Esophagus muscularis mucosa (tissue), 4 donors: Measurements from ENCODE around the gene NOL3. TPM values are rescaled to one million over a fixed set of nuclear protein-coding genes. Genes with fewer than 3 reads are reported as not detected.

Source experiments
- DNase-seq: peaks from one replicate; pipeline ENCODE4 v3.0.0-alpha.2; 2017; ENCODE audit errors: extremely low spot score
- H3K27ac ChIP-seq, 4 donors: fragments of 200-600 bp; sonication (generic); replicated peaks in 1 of 4; 1 replicate in 3 of 4; 2 replicates in 1 of 4; pipeline ENCODE4 v1.5.1; 2016 to 2019; ENCODE audit warnings: mild to moderate bottlenecking in 1 of 4
- H3K27me3 ChIP-seq, 4 donors: fragments of 200-600 bp; sonication (generic); one replicate each; pipeline versions ENCODE4 v1.5.1 to v1.6.0; 2016 to 2019
- H3K36me3 ChIP-seq, 4 donors: fragments of 200-600 bp; sonication (generic); one replicate each; pipeline ENCODE4 v1.5.1; 2016 to 2019
- H3K4me1 ChIP-seq, 4 donors: fragments of 200-600 bp; sonication (generic); one replicate each; pipeline ENCODE4 v1.5.1; 2016 to 2019
- H3K4me3 ChIP-seq, 4 donors: fragments of 200-600 bp; sonication (generic); 1 replicate in 2 of 4; 2 replicates in 2 of 4; pipeline ENCODE4 v1.5.1; 2016 to 2019; ENCODE audit warnings: mild to moderate bottlenecking in 4 of 4, moderate library complexity in 1 of 4
- H3K9me3 ChIP-seq, 4 donors: fragments of 200-600 bp; sonication (generic); 1 replicate in 3 of 4; 2 replicates in 1 of 4; pipeline ENCODE4 v1.5.1; 2016 to 2019
- CTCF ChIP-seq, 3 experiments: fragments of 200-600 bp in 2 of 3; fragments of 450-650 bp in 1 of 3; sonication (generic) in 2 of 3; IDR thresholded peaks; one replicate each; pipeline ENCODE4 v1.5.1; 2017 to 2019; ENCODE audit warnings: antibody characterized with exemption in 3 of 3, mild to moderate bottlenecking in 2 of 3, moderate library complexity in 1 of 3
- EP300 ChIP-seq: sonication (generic); formaldehyde crosslinking; IDR thresholded peaks from one replicate; pipeline ENCODE4 v1.6.1; 2017; ENCODE audit warnings: antibody characterized with exemption
- POLR2A ChIP-seq: fragments of 450-650 bp; IDR thresholded peaks from one replicate; pipeline ENCODE4 v1.6.1; 2017; ENCODE audit warnings: antibody characterized with exemption, moderate library complexity, mild to moderate bottlenecking, low read depth
- POLR2AphosphoS5 ChIP-seq, 2 donors: sonication (generic); formaldehyde crosslinking; IDR thresholded peaks; one replicate each; pipeline ENCODE4 v1.6.1; 2017; ENCODE audit warnings: antibody characterized with exemption in 2 of 2
- WGBS: methylation state at CpG from one replicate; pipeline ENCODE4 v1.1.5; 2018; 5-methylcytosine and 5-hydroxymethylcytosine counted together
- intact Hi-C: fragments of 100-400 bp; cut with DNase I; formaldehyde crosslinking; loops from one replicate; pipeline ENCODE4 v1.15.1; 2023
- total RNA-seq, 4 donors: library from RNA; depleted of rRNA; stranded (reverse); fragments of >200 nt; gene quantifications; one replicate each; pipeline versions ENCODE4 v1.1.0 to v1.2.1, GENCODE V29; 2016

NOL3 gene
- total RNA-seq, 4 donors from 2014 or later: 40.6 to 58.2 (median 45.4) TPM

- Histone ChIP-seq H3K27me3 (no peaks in the 10 kb centered on the region), H3K4me1 (peaks cover 7 to 26% (median 23%) of the 10 kb centered on the region in 4 donors), H3K27ac (no peak overlapping the region), H3K4me3 (no peak overlapping the region), H3K36me3 (peaks cover 18 to 68% (median 60%) of the 10 kb centered on the region in 4 donors), H3K9me3 (no peaks in the 10 kb centered on the region)
- intact Hi-C loops: no loop called here
- 96% methylated on average over 22 of the region's 40 CpGs for WGBS
- TF ChIP-seq CTCF (IDR thresholded peaks at IDR 0.05) (no peak), POLR2AphosphoS5 (IDR thresholded peaks at IDR 0.05) (no peak), POLR2A (no peak), EP300 (no peak)
- no peak for DNase-seq
Measured at GRCh38 chr16:67201411-67202345, 31.3 kb downstream of the NOL3 start.

- peaks cover 7 to 25% (median 23%) of the 10 kb centered on the region in 4 donors for H3K4me1 ChIP-seq
- H3K27me3 ChIP-seq: no peaks in the 10 kb centered on the region
- no peak overlapping the region for H3K4me3 ChIP-seq
- DNase-seq: no peak
- no peaks in the 10 kb centered on the region for H3K9me3 ChIP-seq
- peaks cover 10 to 63% (median 54%) of the 10 kb centered on the region in 4 donors for H3K36me3 ChIP-seq
- intact Hi-C loops: no loop called here
- TF ChIP-seq EP300 (no peak), CTCF (IDR thresholded peaks at IDR 0.05) (no peak), POLR2A (no peak), POLR2AphosphoS5 (IDR thresholded peaks at IDR 0.05) (no peak)
- H3K27ac ChIP-seq: no peak overlapping the region
- no CpG with 5 or more reads among the region's 12 CpGs for WGBS
Measured at GRCh38 chr16:67202426-67202825, 32.1 kb downstream of the NOL3 start.

- intact Hi-C loops: no loop called here
- no peak for TF ChIP-seq CTCF (IDR thresholded peaks at IDR 0.05)
- 85% methylated on average over 12 of the region's 23 CpGs for WGBS
- peaks cover 7 to 63% (median 48%) of the 10 kb centered on the region in 4 donors for H3K36me3 ChIP-seq
- H3K27me3 ChIP-seq: no peaks in the 10 kb centered on the region
- H3K4me1 ChIP-seq: peaks cover 7 to 20% (median 19%) of the 10 kb centered on the region in 4 donors
- H3K4me3 ChIP-seq: no peak overlapping the region
- no peaks in the 10 kb centered on the region for H3K9me3 ChIP-seq
- H3K27ac ChIP-seq: no peak overlapping the region
- DNase-seq: no peak
Measured at GRCh38 chr16:67202956-67203493, 32.7 kb downstream of the NOL3 start.

GRCh38 chr16:67204076-67204475 lies 33.7 kb downstream of the NOL3 start:
- intact Hi-C loops: no loop called here
- Histone ChIP-seq H3K9me3 (no peaks in the 10 kb centered on the region), H3K36me3 (peaks cover 7 to 55% (median 41%) of the 10 kb centered on the region in 4 donors), H3K27me3 (no peaks in the 10 kb centered on the region), H3K4me3 (no peak overlapping the region), H3K27ac (no peak overlapping the region), H3K4me1 (peaks cover 4 to 9% (median 9%) of the 10 kb centered on the region in 4 donors)
- no peak for DNase-seq
- 82% methylated on average over 2 of the region's 4 CpGs for WGBS
- TF ChIP-seq POLR2A (no peak), CTCF (IDR thresholded peaks at IDR 0.05) (no peak), POLR2AphosphoS5 (IDR thresholded peaks at IDR 0.05) (no peak), EP300 (no peak)
